ENCODE results near the gene TTC39C.
"Not testable (repeated sequence)": the region's sequence is repeated elsewhere in the genome, so short reads cannot be mapped to it uniquely, and the experiment has no call there.

TTC39C gene

DNA sequence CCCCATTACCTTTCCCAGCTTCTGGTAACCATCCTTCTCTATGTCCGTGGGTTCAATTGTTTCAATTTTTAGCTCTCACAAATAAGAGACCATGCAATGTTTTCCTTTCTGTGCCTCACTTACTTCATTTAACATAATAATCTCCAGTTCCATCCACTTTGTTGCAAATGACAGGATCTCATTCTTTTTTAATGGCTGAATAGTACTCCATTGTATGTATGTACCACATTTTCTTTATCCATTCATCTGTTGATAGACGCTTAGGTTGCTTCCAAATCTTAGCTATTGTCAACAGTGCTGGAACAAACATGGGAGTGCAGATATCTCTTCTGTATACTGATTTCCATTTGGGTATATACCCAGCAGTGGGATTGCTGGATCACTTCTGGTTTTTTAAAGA lies 126.1 kb downstream of the TTC39C start:
- H3K27ac ChIP-seq (ENCODE audit: insufficient read depth in 1 of 2, low read depth in 1 of 2, low read length in 2 of 2, poor library complexity in 1 of 2, severe bottlenecking in 2 of 2): no peak overlapping the region
- peaks cover 0 to 4% (median 0%) of the 10 kb centered on the region in 5 experiments for H3K9me3 ChIP-seq (ENCODE audit: control extremely low read depth in 1 of 5, control insufficient read depth in 4 of 5, insufficient read depth in 2 of 5, low read depth in 1 of 5, low read length in 4 of 5)
- H3K27me3 ChIP-seq (replicated peaks in 2 of 5; ENCODE audit: control insufficient read depth in 4 of 5, insufficient read depth in 5 of 5, low read length in 4 of 5): peaks cover 0 to 24% (median 4%) of the 10 kb centered on the region in 5 experiments
- CTCF ChIA-PET: interaction anchor here (0.6 kb wide), 1 partner anchor 106 kb away, joined by 3 read pairs; no protein-coding TSS in a partner anchor
- peaks cover 0 to 13% (median 12%) of the 10 kb centered on the region in 4 experiments for H3K4me1 ChIP-seq (ENCODE audit: control extremely low read depth in 1 of 4, control insufficient read depth in 4 of 4, insufficient read depth in 4 of 4, low read length in 3 of 4)
- POLR2A ChIA-PET: no interaction called here
- DNase-seq: no peak
- no peak overlapping the region for H3K4me3 ChIP-seq (ENCODE audit: control insufficient read depth in 1 of 7, extremely low read depth in 1 of 7, insufficient read depth in 4 of 7, low read depth in 2 of 7, low read length in 6 of 7)
- WGBS (ENCODE audit: insufficient coverage): no CpG with 5 or more reads among the region's 2 CpGs
- no peaks in the 10 kb centered on the region for H3K36me3 ChIP-seq (ENCODE audit: control insufficient read depth in 4 of 4, insufficient read depth in 4 of 4, low read length in 3 of 4)

DNA sequence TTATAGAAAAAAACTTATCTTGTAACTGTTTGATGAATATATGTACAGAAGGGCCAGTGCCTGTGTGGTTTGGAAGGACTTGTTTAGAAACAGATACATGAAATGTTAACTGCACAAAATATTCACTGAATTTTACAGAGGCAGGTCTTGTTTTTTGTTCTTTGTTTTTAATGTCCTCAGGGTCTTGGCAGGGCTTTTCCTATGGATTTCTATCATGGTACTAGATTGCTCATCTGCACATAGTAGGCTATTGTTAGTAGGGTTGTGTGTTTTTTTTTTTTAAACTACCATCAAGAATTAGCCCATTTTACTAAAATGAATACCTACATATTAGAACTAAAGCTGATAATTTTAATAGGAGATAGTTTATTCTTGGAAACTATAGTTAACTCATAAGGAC lies 127.8 kb downstream of the TTC39C start:
- no peak for DNase-seq
- H3K9me3 ChIP-seq (ENCODE audit: control extremely low read depth in 1 of 5, control insufficient read depth in 4 of 5, insufficient read depth in 2 of 5, low read depth in 1 of 5, low read length in 4 of 5): peaks cover 0 to 4% (median 2%) of the 10 kb centered on the region in 5 experiments
- H3K36me3 ChIP-seq (ENCODE audit: control insufficient read depth in 4 of 4, insufficient read depth in 4 of 4, low read length in 3 of 4): no peaks in the 10 kb centered on the region
- H3K4me1 ChIP-seq (ENCODE audit: control extremely low read depth in 1 of 4, control insufficient read depth in 4 of 4, insufficient read depth in 4 of 4, low read length in 3 of 4): peaks cover 0 to 13% (median 12%) of the 10 kb centered on the region in 4 experiments
- H3K27me3 ChIP-seq (replicated peaks in 2 of 5; ENCODE audit: control insufficient read depth in 4 of 5, insufficient read depth in 5 of 5, low read length in 4 of 5): peaks cover 0 to 24% (median 4%) of the 10 kb centered on the region in 5 experiments
- no peak overlapping the region for H3K27ac ChIP-seq (ENCODE audit: insufficient read depth in 1 of 2, low read depth in 1 of 2, low read length in 2 of 2, poor library complexity in 1 of 2, severe bottlenecking in 2 of 2)
- POLR2A ChIA-PET: no interaction called here
- CTCF ChIA-PET: interaction anchor here (1.1 kb wide), 1 partner anchor 11 kb away, joined by 3 read pairs; no protein-coding TSS in a partner anchor
- no peak overlapping the region for H3K4me3 ChIP-seq (ENCODE audit: control insufficient read depth in 1 of 7, extremely low read depth in 1 of 7, insufficient read depth in 4 of 7, low read depth in 2 of 7, low read length in 6 of 7)

DNA sequence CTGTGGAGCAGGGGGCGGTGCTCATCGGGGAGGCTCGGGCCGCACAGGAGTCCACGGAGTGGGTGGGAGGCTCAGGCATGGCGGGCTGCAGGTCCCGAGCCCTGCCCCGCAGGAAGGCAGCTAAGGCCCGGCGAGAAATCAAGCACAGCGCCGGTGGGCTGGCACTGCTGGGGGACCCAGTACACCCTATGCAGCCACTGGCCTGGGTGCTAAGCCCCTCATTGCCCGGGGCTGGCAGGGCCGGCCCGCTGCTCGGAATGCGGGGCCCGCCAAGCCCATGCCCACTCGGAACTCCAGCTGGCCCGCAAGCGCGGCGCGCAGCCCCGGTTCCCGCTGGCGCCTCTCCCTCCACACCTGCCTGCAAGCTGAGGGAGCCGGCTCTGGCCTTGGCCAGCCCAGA lies 135.0 kb downstream of the TTC39C start:
- WGBS (ENCODE audit: insufficient coverage): 100% methylated on average over 13 of the region's 28 CpGs
- H3K9me3 ChIP-seq (ENCODE audit: control extremely low read depth in 1 of 5, control insufficient read depth in 4 of 5, insufficient read depth in 2 of 5, low read depth in 1 of 5, low read length in 4 of 5); H3K36me3 ChIP-seq (ENCODE audit: control insufficient read depth in 4 of 4, insufficient read depth in 4 of 4, low read length in 3 of 4); H3K4me1 ChIP-seq (ENCODE audit: control extremely low read depth in 1 of 4, control insufficient read depth in 4 of 4, insufficient read depth in 4 of 4, low read length in 3 of 4); DNase-seq; H3K4me3 ChIP-seq (ENCODE audit: control insufficient read depth in 1 of 7, extremely low read depth in 1 of 7, insufficient read depth in 4 of 7, low read depth in 2 of 7, low read length in 6 of 7); H3K27me3 ChIP-seq (replicated peaks in 2 of 5; ENCODE audit: control insufficient read depth in 4 of 5, insufficient read depth in 5 of 5, low read length in 4 of 5); POLR2A ChIA-PET; CTCF ChIA-PET; H3K27ac ChIP-seq (ENCODE audit: insufficient read depth in 1 of 2, low read depth in 1 of 2, low read length in 2 of 2, poor library complexity in 1 of 2, severe bottlenecking in 2 of 2): not testable (repeated sequence)

DNA sequence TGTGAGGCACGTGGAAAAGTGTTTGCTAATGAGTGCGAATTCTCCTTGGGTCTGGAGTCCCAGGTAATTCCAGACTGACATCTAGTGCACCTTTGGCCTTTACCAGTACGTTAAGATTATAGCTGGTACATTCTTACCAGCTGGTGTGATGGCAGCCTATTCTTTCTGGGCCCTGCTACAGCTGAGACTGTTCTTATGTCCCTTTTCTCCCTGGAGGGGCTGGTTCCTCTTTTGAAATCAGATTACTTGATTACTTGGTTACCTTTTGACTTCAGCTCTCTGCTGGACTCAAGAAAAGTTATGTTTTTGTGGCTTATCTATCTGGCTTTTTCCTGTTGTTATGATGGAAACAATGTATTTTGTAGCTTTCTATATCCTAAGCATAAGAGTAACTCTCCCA lies 138.8 kb downstream of the TTC39C start:
- POLR2A ChIA-PET: no interaction called here
- Histone ChIP-seq H3K36me3 (ENCODE audit: control insufficient read depth in 4 of 4, insufficient read depth in 4 of 4, low read length in 3 of 4) (peaks cover 0 to 15% (median 6%) of the 10 kb centered on the region in 4 experiments), H3K27ac (ENCODE audit: insufficient read depth in 1 of 2, low read depth in 1 of 2, low read length in 2 of 2, poor library complexity in 1 of 2, severe bottlenecking in 2 of 2) (no peak overlapping the region), H3K4me3 (ENCODE audit: control insufficient read depth in 1 of 7, extremely low read depth in 1 of 7, insufficient read depth in 4 of 7, low read depth in 2 of 7, low read length in 6 of 7) (no peak overlapping the region), H3K9me3 (ENCODE audit: control extremely low read depth in 1 of 5, control insufficient read depth in 4 of 5, insufficient read depth in 2 of 5, low read depth in 1 of 5, low read length in 4 of 5) (no peaks in the 10 kb centered on the region), H3K4me1 (ENCODE audit: control extremely low read depth in 1 of 4, control insufficient read depth in 4 of 4, insufficient read depth in 4 of 4, low read length in 3 of 4) (no peaks in the 10 kb centered on the region), H3K27me3 (replicated peaks in 2 of 5; ENCODE audit: control insufficient read depth in 4 of 5, insufficient read depth in 5 of 5, low read length in 4 of 5) (no peaks in the 10 kb centered on the region)
- CTCF ChIA-PET: interaction anchor here (0.8 kb wide), 1 partner anchor 10 kb away, joined by 3 read pairs; no protein-coding TSS in a partner anchor
- no peak for DNase-seq
- 98% methylated on average over 3 of the region's 3 CpGs for WGBS (ENCODE audit: insufficient coverage)

DNA sequence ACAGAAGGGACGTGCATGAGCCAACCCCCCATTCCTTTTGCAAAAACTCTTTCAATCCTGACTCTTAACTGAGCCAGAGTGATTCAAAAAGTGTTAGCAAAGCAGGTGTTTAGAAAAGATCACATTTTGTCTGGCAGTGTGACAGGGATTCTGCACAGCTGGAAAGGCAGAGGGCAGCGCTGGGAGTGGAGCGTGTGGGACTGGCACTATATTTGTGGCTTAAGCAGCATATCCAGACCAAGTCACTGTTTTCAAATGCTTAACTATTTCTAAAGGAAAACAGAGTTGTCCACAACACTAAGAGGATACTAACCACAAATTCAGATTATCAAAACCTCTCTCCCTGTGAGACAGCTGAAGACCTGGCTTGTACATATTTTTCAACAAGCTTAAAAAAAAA lies 143.3 kb downstream of the TTC39C start:
- ChIA-PET POLR2A (no interaction called here), CTCF (no interaction called here)

DNA sequence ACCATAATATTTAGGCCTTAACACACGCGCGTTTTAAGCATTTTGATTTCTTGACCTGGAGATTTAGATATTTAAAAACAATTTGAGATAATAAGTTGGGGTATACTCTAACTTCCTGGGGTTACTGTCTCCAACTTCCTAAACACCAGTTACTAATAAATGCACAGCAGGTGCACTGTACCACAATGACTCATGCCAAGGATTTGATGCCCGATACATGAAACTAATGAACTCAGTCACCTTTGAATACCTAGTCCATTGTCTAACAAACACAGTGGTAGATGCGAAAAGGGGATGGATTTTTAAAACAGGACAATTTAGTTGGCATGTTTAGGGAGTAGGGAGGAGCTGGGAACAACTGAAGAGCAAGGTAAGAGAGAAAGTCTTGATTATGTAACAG lies 145.5 kb downstream of the TTC39C start:
- H3K4me3 ChIP-seq (ENCODE audit: control insufficient read depth in 1 of 7, extremely low read depth in 1 of 7, insufficient read depth in 4 of 7, low read depth in 2 of 7, low read length in 6 of 7): no peak overlapping the region
- H3K36me3 ChIP-seq (ENCODE audit: control insufficient read depth in 4 of 4, insufficient read depth in 4 of 4, low read length in 3 of 4): peaks cover 4 to 40% (median 23%) of the 10 kb centered on the region in 4 experiments
- no peak overlapping the region for H3K27ac ChIP-seq (ENCODE audit: insufficient read depth in 1 of 2, low read depth in 1 of 2, low read length in 2 of 2, poor library complexity in 1 of 2, severe bottlenecking in 2 of 2)
- no peaks in the 10 kb centered on the region for H3K27me3 ChIP-seq (replicated peaks in 2 of 5; ENCODE audit: control insufficient read depth in 4 of 5, insufficient read depth in 5 of 5, low read length in 4 of 5)
- ChIA-PET CTCF (no interaction called here), POLR2A (no interaction called here)
- H3K4me1 ChIP-seq (ENCODE audit: control extremely low read depth in 1 of 4, control insufficient read depth in 4 of 4, insufficient read depth in 4 of 4, low read length in 3 of 4): no peaks in the 10 kb centered on the region
- WGBS (ENCODE audit: insufficient coverage): no CpG with 5 or more reads among the region's 5 CpGs
- no peaks in the 10 kb centered on the region for H3K9me3 ChIP-seq (ENCODE audit: control extremely low read depth in 1 of 5, control insufficient read depth in 4 of 5, insufficient read depth in 2 of 5, low read depth in 1 of 5, low read length in 4 of 5)
- peak in 1 of 3 donors; percentile 10 for DNase-seq

More for the DNA sequence above, 143.3 kb downstream of the TTC39C start:
- no peak overlapping the region for H3K27ac ChIP-seq (ENCODE audit: insufficient read depth in 1 of 2, low read depth in 1 of 2, low read length in 2 of 2, poor library complexity in 1 of 2, severe bottlenecking in 2 of 2)
- 95% methylated on average over 3 of the region's 3 CpGs for WGBS (ENCODE audit: insufficient coverage)
- DNase-seq: no peak
- no peaks in the 10 kb centered on the region for H3K4me1 ChIP-seq (ENCODE audit: control extremely low read depth in 1 of 4, control insufficient read depth in 4 of 4, insufficient read depth in 4 of 4, low read length in 3 of 4)
- peaks cover 4 to 29% (median 13%) of the 10 kb centered on the region in 4 experiments for H3K36me3 ChIP-seq (ENCODE audit: control insufficient read depth in 4 of 4, insufficient read depth in 4 of 4, low read length in 3 of 4)
- H3K9me3 ChIP-seq (ENCODE audit: control extremely low read depth in 1 of 5, control insufficient read depth in 4 of 5, insufficient read depth in 2 of 5, low read depth in 1 of 5, low read length in 4 of 5): no peaks in the 10 kb centered on the region
- H3K27me3 ChIP-seq (replicated peaks in 2 of 5; ENCODE audit: control insufficient read depth in 4 of 5, insufficient read depth in 5 of 5, low read length in 4 of 5): no peaks in the 10 kb centered on the region
- H3K4me3 ChIP-seq (ENCODE audit: control insufficient read depth in 1 of 7, extremely low read depth in 1 of 7, insufficient read depth in 4 of 7, low read depth in 2 of 7, low read length in 6 of 7): no peak overlapping the region

DNA sequence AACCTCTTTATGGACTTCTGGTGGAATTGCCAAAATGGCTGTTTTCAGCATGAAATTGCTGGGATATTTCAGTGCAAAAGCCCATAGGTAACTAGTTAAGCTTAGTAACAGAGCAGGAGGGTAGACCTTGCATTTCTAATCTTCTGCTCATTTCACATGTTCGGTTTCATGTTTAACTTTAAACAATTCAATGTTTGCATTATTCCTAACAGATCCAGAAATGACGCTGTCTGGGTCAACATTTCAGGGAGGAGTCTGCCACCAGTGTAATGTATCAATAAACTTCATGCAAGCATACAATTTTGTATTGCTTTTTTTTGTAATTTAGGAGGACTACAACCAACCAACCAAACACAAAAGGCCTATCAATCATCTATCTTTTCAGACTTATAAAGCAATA lies 146.8 kb downstream of the TTC39C start:
- no peaks in the 10 kb centered on the region for H3K4me1 ChIP-seq (ENCODE audit: control extremely low read depth in 1 of 4, control insufficient read depth in 4 of 4, insufficient read depth in 4 of 4, low read length in 3 of 4)
- CTCF ChIA-PET: no interaction called here
- WGBS (ENCODE audit: insufficient coverage): no CpG with 5 or more reads among the region's 2 CpGs
- no peaks in the 10 kb centered on the region for H3K27me3 ChIP-seq (replicated peaks in 2 of 5; ENCODE audit: control insufficient read depth in 4 of 5, insufficient read depth in 5 of 5, low read length in 4 of 5)
- DNase-seq: no peak
- no peaks in the 10 kb centered on the region for H3K9me3 ChIP-seq (ENCODE audit: control extremely low read depth in 1 of 5, control insufficient read depth in 4 of 5, insufficient read depth in 2 of 5, low read depth in 1 of 5, low read length in 4 of 5)
- POLR2A ChIA-PET: no interaction called here
- no peak overlapping the region for H3K4me3 ChIP-seq (ENCODE audit: control insufficient read depth in 1 of 7, extremely low read depth in 1 of 7, insufficient read depth in 4 of 7, low read depth in 2 of 7, low read length in 6 of 7)
- peaks cover 4 to 35% (median 23%) of the 10 kb centered on the region in 4 experiments for H3K36me3 ChIP-seq (ENCODE audit: control insufficient read depth in 4 of 4, insufficient read depth in 4 of 4, low read length in 3 of 4)
- H3K27ac ChIP-seq (ENCODE audit: insufficient read depth in 1 of 2, low read depth in 1 of 2, low read length in 2 of 2, poor library complexity in 1 of 2, severe bottlenecking in 2 of 2): no peak overlapping the region

Measured in common myeloid progenitor, CD34-positive (primary cell).